K562 (cell line): ENCODE results near the gene ERLEC1. TPM values are rescaled to one million over a fixed set of nuclear protein-coding genes. Genes with fewer than 3 reads are reported as not detected.

Source experiments
- ATAC-seq: fragments of 200-7000 bp; cut with Tn5 transposase; 3 replicates; pipeline ENCODE4 v1.9.1; 2020; ENCODE audit warnings: moderate library complexity
- BruUV-seq: library from RNA; stranded (reverse); fragments of 400-500 nt; replicated peaks from 2 replicates; lab custom pipeline; 2021; lab: Mats Ljungman, UMichigan
- CTCF ChIA-PET: fragments of 300-600 bp; formaldehyde crosslinking; extraction: SDS; loops from one replicate; lab custom pipeline; 2021; ENCODE audit warnings: low intra/inter-chr PET ratio; lab: Yijun Ruan, JAX
- POLR2A ChIA-PET: fragments of 300-600, 350-650 bp; sonication (Branson Sonifier 250); formaldehyde crosslinking; extraction: SDS; loops from one replicate; lab custom pipeline; 2021; ENCODE audit warnings: antibody characterized with exemption, inconsistent platforms; lab: Yijun Ruan, JAX
- DNase-seq, 4 experiments: peaks; one replicate each; pipeline versions ENCODE4 v3.0.0 to v3.0.0-alpha.2; 2011 to 2018; ENCODE audit warnings: low spot score in 3 of 4, mixed read lengths in 3 of 4; ENCODE audit errors: extremely low read depth in 1 of 4
- FAIRE-seq: peaks from 2 replicates; lab custom pipeline; 2011; peaks lifted over from hg19 to GRCh38; lab: Jason Lieb, UNC
- H2AFZ ChIP-seq: 2 replicates; pipeline ENCODE4 v1.6.0; 2011; ENCODE audit warnings: low read depth, low read length, control low read depth, inconsistent platforms
- H3K27ac ChIP-seq: fragments of 200-600 bp; 3 replicates; pipeline ENCODE4 v1.8.0; 2011; ENCODE audit warnings: low read depth, mild to moderate bottlenecking, control low read depth, inconsistent platforms, low read length, moderate library complexity, mixed read lengths; ENCODE audit errors: extremely low read depth
- H3K27me3 ChIP-seq, 2 experiments: fragments of 300-600 bp in 1 of 2; 2 replicates in 1 of 2; 3 replicates in 1 of 2; pipeline versions ENCODE4 v1.6.0 to v1.8.0; 2011; ENCODE audit warnings: inconsistent platforms in 2 of 2, low read length in 2 of 2, mild to moderate bottlenecking in 1 of 2, mixed read lengths in 1 of 2, moderate library complexity in 1 of 2; ENCODE audit not compliant: control insufficient read depth in 2 of 2, insufficient read depth in 2 of 2
- H3K36me3 ChIP-seq: fragments of 300-600 bp; 3 replicates; pipeline ENCODE4 v1.8.0; 2011; ENCODE audit warnings: mild to moderate bottlenecking, low read length, inconsistent platforms; ENCODE audit not compliant: control insufficient read depth, insufficient read depth
- H3K4me1 ChIP-seq, 2 experiments: fragments of 200-600 bp in 1 of 2; replicated peaks in 1 of 2; 2 replicates in 1 of 2; 3 replicates in 1 of 2; pipeline versions ENCODE4 v1.5.1 to v1.8.0; 2011; ENCODE audit warnings: inconsistent platforms in 2 of 2, low read length in 2 of 2, mild to moderate bottlenecking in 1 of 2, mixed read lengths in 1 of 2, moderate library complexity in 1 of 2; ENCODE audit not compliant: control insufficient read depth in 2 of 2, insufficient read depth in 2 of 2
- H3K4me2 ChIP-seq: 2 replicates; pipeline ENCODE4 v1.6.1; 2011; ENCODE audit warnings: low read length, control low read depth, inconsistent platforms, mixed read lengths; ENCODE audit not compliant: insufficient read depth
- H3K4me3 ChIP-seq: fragments of 200-600 bp; sonication (generic), shearing (Covaris generic); 2 replicates; pipeline ENCODE4 v1.5.1; 2016; ENCODE audit warnings: control low read depth, inconsistent platforms
- H3K79me2 ChIP-seq: fragments of 200-600 bp; 3 replicates; pipeline ENCODE4 v1.8.0; 2011; ENCODE audit warnings: low read length, inconsistent platforms; ENCODE audit not compliant: control insufficient read depth, insufficient read depth
- H3K9ac ChIP-seq, 2 experiments: 2 replicates each; pipeline versions ENCODE4 v1.6.0 to v1.6.1; 2011; ENCODE audit warnings: low read depth in 2 of 2, low read length in 2 of 2, control low read depth in 1 of 2, inconsistent platforms in 1 of 2, mild to moderate bottlenecking in 1 of 2, mixed read lengths in 1 of 2; ENCODE audit not compliant: insufficient read depth in 1 of 2
- H3K9me1 ChIP-seq: one replicate; pipeline ENCODE4 v1.6.0; 2011; ENCODE audit warnings: inconsistent platforms, mild to moderate bottlenecking, low read length, moderate library complexity; ENCODE audit not compliant: control insufficient read depth, insufficient read depth
- H3K9me3 ChIP-seq: replicated peaks from 2 replicates; pipeline ENCODE4 v1.5.1; 2011; ENCODE audit warnings: low read depth, low read length, inconsistent platforms; ENCODE audit not compliant: control insufficient read depth, insufficient read depth
- H4K20me1 ChIP-seq: replicated peaks from 2 replicates; pipeline ENCODE4 v1.6.1; 2011; ENCODE audit warnings: low read length, inconsistent platforms, mixed read lengths; ENCODE audit not compliant: control insufficient read depth, insufficient read depth
- CC2D1A ChIP-seq: fragments of 450-650 bp; IDR thresholded peaks from 2 replicates; pipeline ENCODE4 v1.6.1; 2017; ENCODE audit warnings: mild to moderate bottlenecking
- CTBP1 ChIP-seq: fragments of 450-650 bp; IDR thresholded peaks from 2 replicates; pipeline ENCODE4 v1.6.1; 2016; ENCODE audit warnings: borderline replicate concordance
- CXXC5 ChIP-seq: fragments of 250-450 bp; sonication (Bioruptor Pico); IDR thresholded peaks from 2 replicates; pipeline ENCODE4 v1.8.0; 2022; ENCODE audit warnings: inconsistent platforms, mild to moderate bottlenecking, moderate library complexity
- EHMT2 ChIP-seq: fragments of 450-650 bp; IDR thresholded peaks from 2 replicates; pipeline ENCODE4 v1.6.1; 2018; ENCODE audit warnings: antibody characterized with exemption
- FOXJ3 ChIP-seq: sonication (generic); formaldehyde crosslinking; IDR thresholded peaks from 2 replicates; pipeline ENCODE4 v1.4.0; 2020; ENCODE audit warnings: mild to moderate bottlenecking, missing genetic modification reagents
- GTF2E2 ChIP-seq: fragments of 200-800 bp; sonication (Bioruptor generic); IDR thresholded peaks from 2 replicates; pipeline ENCODE4 v1.6.1; 2016; ENCODE audit warnings: missing genetic modification characterization, missing compliant biosample characterization
- HDAC6 ChIP-seq: IDR thresholded peaks from 2 replicates; pipeline ENCODE4 v1.6.1; 2012; ENCODE audit warnings: low read depth, mild to moderate bottlenecking, control low read depth, inconsistent platforms, low read length, moderate library complexity
- IRF2 ChIP-seq: sonication (generic); formaldehyde crosslinking; IDR thresholded peaks from 2 replicates; pipeline ENCODE4 v1.8.1; 2022; ENCODE audit warnings: mild to moderate bottlenecking, missing genetic modification reagents
- NCOA2 ChIP-seq, 2 experiments: fragments of 450-650 bp; IDR thresholded peaks; 2 replicates each; pipeline ENCODE4 v1.6.1; 2018; ENCODE audit warnings: mild to moderate bottlenecking in 2 of 2, moderate library complexity in 1 of 2; ENCODE audit not compliant: partially characterized antibody in 2 of 2
- NFIC ChIP-seq: fragments of 450-650 bp; IDR thresholded peaks from 2 replicates; pipeline ENCODE4 v1.6.1; 2017; ENCODE audit warnings: mild to moderate bottlenecking, inconsistent platforms
- PHB2 ChIP-seq: fragments of 450-650 bp; IDR thresholded peaks from 2 replicates; pipeline ENCODE4 v1.6.1; 2017; ENCODE audit warnings: low read depth
- RCOR1 ChIP-seq, 2 experiments: IDR thresholded peaks; 2 replicates each; pipeline ENCODE4 v1.6.1; 2012; ENCODE audit warnings: low read depth in 2 of 2, low read length in 2 of 2, borderline replicate concordance in 1 of 2, improper control_type of control experiment in 1 of 2
- RFX5 ChIP-seq: IDR thresholded peaks from 2 replicates; pipeline ENCODE4 v1.6.1; 2011; ENCODE audit warnings: low read depth, mild to moderate bottlenecking, improper control_type of control experiment, low read length
- TEAD2 ChIP-seq: fragments of 450-650 bp; IDR thresholded peaks from 2 replicates; pipeline ENCODE4 v1.6.1; 2016; ENCODE audit warnings: missing genetic modification characterization, control low read depth, missing compliant biosample characterization
- ZC3H8 ChIP-seq: fragments of 450-650 bp; IDR thresholded peaks from 2 replicates; pipeline ENCODE4 v1.6.1; 2017
- ZFP1 ChIP-seq: fragments of 450-650 bp; formaldehyde crosslinking; IDR thresholded peaks from 2 replicates; pipeline ENCODE4 v1.4.0; 2020; ENCODE audit warnings: mild to moderate bottlenecking, mixed read lengths
- ZNF644 ChIP-seq: fragments of 200-800 bp; sonication (Bioruptor generic); IDR thresholded peaks from 2 replicates; pipeline ENCODE4 v1.6.1; 2016; ENCODE audit warnings: low read depth, missing genetic modification characterization, missing compliant biosample characterization
- ZNF77 ChIP-seq: fragments of 250-450 bp; sonication (Bioruptor Pico); IDR thresholded peaks from 2 replicates; pipeline ENCODE4 v1.5.0; 2020
- in situ Hi-C: fragments of 300-500 bp; cut with MboI; formaldehyde crosslinking; loops from 4 replicates; pipeline ENCODE4 v1.15.0; 2018; ENCODE audit warnings: inconsistent platforms, mixed read lengths
- intact Hi-C: fragments of 100-400 bp; cut with micrococcal nuclease; formaldehyde crosslinking; loops from 2 replicates; pipeline ENCODE4 v1.14.2; 2022
- polyA plus RNA-seq, 8 experiments: library from polyadenylated mRNA; depleted of rRNA in 4 of 8; stranded (reverse) in 5 of 8; unstranded in 3 of 8; fragments of >200 nt; fragmentation: Nextera tagmentation in 2 of 8; fragmentation: Illumina TruSeq in 1 of 8; extraction: Ambion mirVana in 2 of 8; extraction: Trizol in 1 of 8; gene quantifications; 2 replicates each; pipeline versions ENCODE4 v1.2.1 to v1.2.3, GENCODE V29; 2011 to 2014; ENCODE audit warnings: inconsistent platforms in 1 of 8, missing spikeins in 1 of 8
- total RNA-seq, 7 experiments: library from RNA; depleted of rRNA in 6 of 7; stranded (reverse); fragments of >200 nt in 6 of 7; fragmentation: Illumina TruSeq in 2 of 7; extraction: Trizol in 2 of 7; gene quantifications; 2 replicates each; pipeline versions ENCODE4 v1.2.1 to v1.2.3, GENCODE V29; 2011 to 2021; ENCODE audit warnings: low replicate concordance in 1 of 7
- TF ChIP-seq, protein P1 (sequence below): sonication (generic); formaldehyde crosslinking; IDR thresholded peaks from 2 replicates; pipeline ENCODE4 v1.8.0; 2022; ENCODE audit warnings: mild to moderate bottlenecking, low read depth, missing genetic modification reagents

ERLEC1 gene
- total and polyA plus RNA-seq, 9 of the 15 experiments (the other 6 are each of a cell fraction or from before 2014, with no cell fraction given), result 12.0 to 41.6 (median 30.6) TPM

GRCh38 chr2:53793821-53794220 is 7.0 kb downstream of the ERLEC1 start (continued):
- TF ChIP-seq, protein P1, sequence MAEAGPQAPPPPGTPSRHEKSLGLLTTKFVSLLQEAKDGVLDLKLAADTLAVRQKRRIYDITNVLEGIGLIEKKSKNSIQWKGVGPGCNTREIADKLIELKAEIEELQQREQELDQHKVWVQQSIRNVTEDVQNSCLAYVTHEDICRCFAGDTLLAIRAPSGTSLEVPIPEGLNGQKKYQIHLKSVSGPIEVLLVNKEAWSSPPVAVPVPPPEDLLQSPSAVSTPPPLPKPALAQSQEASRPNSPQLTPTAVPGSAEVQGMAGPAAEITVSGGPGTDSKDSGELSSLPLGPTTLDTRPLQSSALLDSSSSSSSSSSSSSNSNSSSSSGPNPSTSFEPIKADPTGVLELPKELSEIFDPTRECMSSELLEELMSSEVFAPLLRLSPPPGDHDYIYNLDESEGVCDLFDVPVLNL (CRISPR knock-in tag), result no peak
- no peak for TF ChIP-seq TEAD2 (tag)
- no peak for TF ChIP-seq HDAC6
- TF ChIP-seq CTBP1, result no peak
- no peak for TF ChIP-seq NFIC
- no peak for TF ChIP-seq NCOA2 (IDR thresholded peaks at IDR 0.05; ENCODE audit: partially characterized antibody in 2 of 2)
- TF ChIP-seq ZNF77 (CRISPR knock-in tag), result no peak
- no peak for TF ChIP-seq EHMT2
- TF ChIP-seq ZFP1 (CRISPR knock-in tag), result no peak
- no peak for TF ChIP-seq CC2D1A
- TF ChIP-seq ZNF644 (tag), result no peak
- no peak for TF ChIP-seq RFX5

GRCh38 chr2:53801547-53801946 is 14.7 kb downstream of the ERLEC1 start:
- no peaks in the 10 kb centered on the region for H3K4me1 ChIP-seq
- TF ChIP-seq CXXC5 (CRISPR knock-in tag) (no peak), GTF2E2 (no peak), FOXJ3 (CRISPR knock-in tag) (no peak), IRF2 (CRISPR knock-in tag) (no peak), RCOR1 (IDR thresholded peaks at IDR 0.05; ENCODE audit: borderline replicate concordance in 1 of 2, low read depth in 2 of 2, low read length in 2 of 2) (no peak), ZC3H8 (no peak), PHB2 (no peak)
- ChIA-PET POLR2A (interaction anchor here (1.3 kb wide), 1 partner anchor 240 kb away, joined by 3 read pairs; no protein-coding TSS in a partner anchor), CTCF (no interaction called here)
- no peak overlapping the region for H2AFZ ChIP-seq
- no peak for FAIRE-seq
- ATAC-seq, result no peak
- H3K9me1 ChIP-seq, result no peaks in the 10 kb centered on the region
- no peaks in the 10 kb centered on the region for H3K27me3 ChIP-seq
- no peak overlapping the region for H3K4me3 ChIP-seq
- H4K20me1 ChIP-seq, result no peaks in the 10 kb centered on the region
- in situ Hi-C loops (no loop called here), intact Hi-C loops (no loop called here)
- H3K27ac ChIP-seq, result no peak overlapping the region
- H3K4me2 ChIP-seq, result no peak overlapping the region
- no TSS peak for BruUV-seq
- H3K9me3 ChIP-seq, result no peaks in the 10 kb centered on the region
- no peaks in the 10 kb centered on the region for H3K79me2 ChIP-seq
- no peak overlapping the region for H3K9ac ChIP-seq
- no peak for DNase-seq
- H3K36me3 ChIP-seq, result peaks cover 69% of the 10 kb centered on the region
